Activated CD8-positive, alpha-beta T cell treated with anti-CD3 and anti-CD28 coated beads, Interleukin-2, amount 10 ng/mL, durations not matched to agents 7 days and 5 days (primary cell): ENCODE results near the gene PRKG1. TPM values are rescaled to one million over a fixed set of nuclear protein-coding genes. Genes with fewer than 3 reads are reported as not detected.

Experiments
- ATAC-seq: fragments of 150-1000 bp; cut with Tn5 transposase; one replicate; pipeline ENCODE4 v1.10.0; 2021; ENCODE audit warnings: moderate library complexity
- CTCF ChIA-PET: fragments of 350-600 bp; sonication (Branson Sonifier 250); formaldehyde crosslinking; loops from one replicate; lab custom pipeline; 2021; ENCODE audit warnings: antibody characterized with exemption; lab: Charles Lee
- POLR2A ChIA-PET: fragments of 350-600 bp; sonication (Branson Sonifier 250); formaldehyde crosslinking; loops from one replicate; lab custom pipeline; 2021; ENCODE audit warnings: antibody characterized with exemption; lab: Charles Lee
- DNase-seq: peaks from one replicate; pipeline ENCODE4 v3.0.0-alpha.2; 2020
- H3K27ac Mint-ChIP-seq: one replicate; pipeline ENCODE4 v1.8.0; 2021; ENCODE audit warnings: mild to moderate bottlenecking, mixed read lengths
- H3K27me3 Mint-ChIP-seq: one replicate; pipeline ENCODE4 v1.8.0; 2021; ENCODE audit warnings: low read depth, mixed read lengths
- H3K36me3 Mint-ChIP-seq: one replicate; pipeline ENCODE4 v1.8.0; 2021; ENCODE audit warnings: low read depth, mixed read lengths
- H3K4me1 Mint-ChIP-seq: one replicate; pipeline ENCODE4 v1.8.0; 2021; ENCODE audit warnings: low read depth, mixed read lengths
- H3K4me3 Mint-ChIP-seq: one replicate; pipeline ENCODE4 v1.8.0; 2021; ENCODE audit warnings: mild to moderate bottlenecking, mixed read lengths
- H3K9me3 Mint-ChIP-seq: one replicate; pipeline ENCODE4 v1.8.0; 2022; ENCODE audit warnings: mixed read lengths; ENCODE audit not compliant: insufficient read depth
- total RNA-seq, 2 experiments: library from RNA; stranded (reverse); gene quantifications; one replicate each; pipeline ENCODE4 v1.2.3, GENCODE V29; 2021

The PRKG1 gene
- total RNA-seq, 2 experiments from 2014 or later, result not detected

- Mint-ChIP-seq H3K27me3 (no peaks in the 10 kb centered on the region), H3K36me3 (no peaks in the 10 kb centered on the region), H3K27ac (no peak overlapping the region), H3K4me3 (no peak overlapping the region), H3K9me3 (no peaks in the 10 kb centered on the region), H3K4me1 (no peaks in the 10 kb centered on the region)
- DNase-seq (no peak), ATAC-seq (no peak)
- ChIA-PET CTCF (no interaction called here), POLR2A (no interaction called here)
Measured at GRCh38 chr10:51311228-51311627, 236.9 kb downstream of the PRKG1 start.

GRCh38 chr10:51312817-51313216 is 238.5 kb downstream of the PRKG1 start:
- Mint-ChIP-seq H3K4me3 (no peak overlapping the region), H3K9me3 (no peaks in the 10 kb centered on the region), H3K4me1 (no peaks in the 10 kb centered on the region), H3K36me3 (no peaks in the 10 kb centered on the region), H3K27me3 (no peaks in the 10 kb centered on the region), H3K27ac (no peak overlapping the region)
- ChIA-PET CTCF (no interaction called here), POLR2A (no interaction called here)
- ATAC-seq (no peak), DNase-seq (no peak)

- CTCF ChIA-PET, result no interaction called here
- no peaks in the 10 kb centered on the region for H3K9me3 Mint-ChIP-seq
- no peaks in the 10 kb centered on the region for H3K36me3 Mint-ChIP-seq
- H3K27ac Mint-ChIP-seq, result no peak overlapping the region
- no peak for DNase-seq
- no peaks in the 10 kb centered on the region for H3K27me3 Mint-ChIP-seq
- H3K4me1 Mint-ChIP-seq, result no peaks in the 10 kb centered on the region
- H3K4me3 Mint-ChIP-seq, result no peak overlapping the region
- POLR2A ChIA-PET, result no interaction called here
- ATAC-seq, result no peak
Measured at GRCh38 chr10:51313251-51313650, 239.0 kb downstream of the PRKG1 start.

- ATAC-seq (no peak), DNase-seq (no peak)
- Mint-ChIP-seq H3K4me1 (no peaks in the 10 kb centered on the region), H3K36me3 (no peaks in the 10 kb centered on the region), H3K9me3 (no peaks in the 10 kb centered on the region), H3K27me3 (no peaks in the 10 kb centered on the region), H3K27ac (no peak overlapping the region), H3K4me3 (no peak overlapping the region)
- ChIA-PET POLR2A (no interaction called here), CTCF (no interaction called here)
Measured at GRCh38 chr10:51313773-51314478, 239.6 kb downstream of the PRKG1 start.

GRCh38 chr10:51314481-51314880 is 240.2 kb downstream of the PRKG1 start:
- Mint-ChIP-seq H3K27ac (no peak overlapping the region), H3K4me1 (no peaks in the 10 kb centered on the region), H3K36me3 (no peaks in the 10 kb centered on the region), H3K4me3 (no peak overlapping the region), H3K9me3 (no peaks in the 10 kb centered on the region), H3K27me3 (no peaks in the 10 kb centered on the region)
- POLR2A ChIA-PET, result no interaction called here
- ATAC-seq (no peak), DNase-seq (no peak)
- CTCF ChIA-PET, result no interaction called here

GRCh38 chr10:51318399-51319172 is 244.3 kb downstream of the PRKG1 start:
- no peak for DNase-seq
- ChIA-PET POLR2A (no interaction called here), CTCF (no interaction called here)
- Mint-ChIP-seq H3K4me1 (no peaks in the 10 kb centered on the region), H3K4me3 (no peak overlapping the region), H3K27ac (no peak overlapping the region), H3K9me3 (no peaks in the 10 kb centered on the region), H3K27me3 (no peaks in the 10 kb centered on the region), H3K36me3 (no peaks in the 10 kb centered on the region)
- no peak for ATAC-seq

GRCh38 chr10:51319173-51319435 is 244.8 kb downstream of the PRKG1 start:
- CTCF ChIA-PET, result no interaction called here
- Mint-ChIP-seq H3K27ac (no peak overlapping the region), H3K27me3 (no peaks in the 10 kb centered on the region), H3K9me3 (no peaks in the 10 kb centered on the region), H3K4me3 (no peak overlapping the region), H3K4me1 (no peaks in the 10 kb centered on the region), H3K36me3 (no peaks in the 10 kb centered on the region)
- ATAC-seq (no peak), DNase-seq (no peak)
- POLR2A ChIA-PET, result no interaction called here

GRCh38 chr10:51321300-51321699 is 247.0 kb downstream of the PRKG1 start:
- DNase-seq (no peak), ATAC-seq (no peak)
- Mint-ChIP-seq H3K27ac (no peak overlapping the region), H3K9me3 (no peaks in the 10 kb centered on the region), H3K36me3 (no peaks in the 10 kb centered on the region), H3K27me3 (no peaks in the 10 kb centered on the region), H3K4me3 (no peak overlapping the region), H3K4me1 (no peaks in the 10 kb centered on the region)
- POLR2A ChIA-PET, result no interaction called here
- CTCF ChIA-PET, result no interaction called here

- ATAC-seq (no peak), DNase-seq (no peak)
- Mint-ChIP-seq H3K36me3 (no peaks in the 10 kb centered on the region), H3K4me3 (no peak overlapping the region), H3K27me3 (no peaks in the 10 kb centered on the region), H3K9me3 (no peaks in the 10 kb centered on the region), H3K4me1 (no peaks in the 10 kb centered on the region), H3K27ac (no peak overlapping the region)
- CTCF ChIA-PET, result no interaction called here
- POLR2A ChIA-PET, result no interaction called here
Measured at GRCh38 chr10:51321980-51322379, 247.7 kb downstream of the PRKG1 start.

- ChIA-PET CTCF (no interaction called here), POLR2A (no interaction called here)
- no peaks in the 10 kb centered on the region for H3K27me3 Mint-ChIP-seq
- no peak for DNase-seq
- no peaks in the 10 kb centered on the region for H3K36me3 Mint-ChIP-seq
- no peak overlapping the region for H3K4me3 Mint-ChIP-seq
- no peaks in the 10 kb centered on the region for H3K9me3 Mint-ChIP-seq
- ATAC-seq, result no peak
- no peaks in the 10 kb centered on the region for H3K4me1 Mint-ChIP-seq
- H3K27ac Mint-ChIP-seq, result no peak overlapping the region
Measured at GRCh38 chr10:51325649-51326048, 251.4 kb downstream of the PRKG1 start.

GRCh38 chr10:51326174-51326573 is 251.9 kb downstream of the PRKG1 start:
- H3K4me3 Mint-ChIP-seq, result no peak overlapping the region
- H3K27ac Mint-ChIP-seq, result no peak overlapping the region
- H3K27me3 Mint-ChIP-seq, result no peaks in the 10 kb centered on the region
- CTCF ChIA-PET, result no interaction called here
- POLR2A ChIA-PET, result no interaction called here
- H3K9me3 Mint-ChIP-seq, result no peaks in the 10 kb centered on the region
- no peaks in the 10 kb centered on the region for H3K36me3 Mint-ChIP-seq
- ATAC-seq, result no peak
- H3K4me1 Mint-ChIP-seq, result no peaks in the 10 kb centered on the region
- no peak for DNase-seq

GRCh38 chr10:51327432-51327831 is 253.1 kb downstream of the PRKG1 start:
- DNase-seq (no peak), ATAC-seq (no peak)
- no peaks in the 10 kb centered on the region for H3K4me1 Mint-ChIP-seq
- no peaks in the 10 kb centered on the region for H3K9me3 Mint-ChIP-seq
- no peaks in the 10 kb centered on the region for H3K36me3 Mint-ChIP-seq
- CTCF ChIA-PET, result no interaction called here
- POLR2A ChIA-PET, result no interaction called here
- no peaks in the 10 kb centered on the region for H3K27me3 Mint-ChIP-seq
- H3K27ac Mint-ChIP-seq, result no peak overlapping the region
- H3K4me3 Mint-ChIP-seq, result no peak overlapping the region
